Spleen (tissue), 11 donors: ENCODE results near the gene HJV. TPM values are rescaled to one million over a fixed set of nuclear protein-coding genes. Genes with fewer than 3 reads are reported as not detected.
A peak's percentile ranks its signal among the peaks of the same experiment; 100 is the strongest.

Experiments used
- DNase-seq: peaks from one replicate; pipeline ENCODE4 v3.0.0-alpha.2; 2020
- H3K27ac ChIP-seq, 8 donors: fragments of 200-600 bp; sonication (generic) in 7 of 8; 1 replicate in 4 of 8; 2 replicates in 4 of 8; pipeline versions ENCODE4 v1.5.0 to v1.8.0; 2016 to 2021; ENCODE audit warnings: inconsistent platforms in 4 of 8, mild to moderate bottlenecking in 4 of 8, moderate library complexity in 1 of 8
- H3K27me3 ChIP-seq, 7 donors: fragments of 200-600 bp; sonication (generic) in 6 of 7; replicated peaks in 1 of 7; 1 replicate in 4 of 7; 2 replicates in 3 of 7; pipeline versions ENCODE4 v1.5.0 to v1.8.0; 2016 to 2021; ENCODE audit warnings: inconsistent platforms in 3 of 7, mild to moderate bottlenecking in 1 of 7
- H3K36me3 ChIP-seq, 6 donors: fragments of 200-600 bp; sonication (generic) in 5 of 6; 1 replicate in 4 of 6; 2 replicates in 2 of 6; pipeline versions ENCODE4 v1.5.0 to v1.8.0; 2016 to 2021; ENCODE audit warnings: inconsistent platforms in 2 of 6
- H3K4me1 ChIP-seq, 6 donors: fragments of 200-600 bp; sonication (generic) in 5 of 6; 1 replicate in 3 of 6; 2 replicates in 3 of 6; pipeline versions ENCODE4 v1.5.0 to v1.8.0; 2016 to 2021; ENCODE audit warnings: inconsistent platforms in 3 of 6
- H3K4me3 ChIP-seq, 8 donors: fragments of 200-600 bp; sonication (generic) in 7 of 8; 1 replicate in 4 of 8; 2 replicates in 4 of 8; pipeline versions ENCODE4 v1.5.0 to v1.8.0; 2016 to 2021; ENCODE audit warnings: inconsistent platforms in 4 of 8, mild to moderate bottlenecking in 4 of 8, moderate library complexity in 2 of 8
- H3K9me3 ChIP-seq, 8 donors: fragments of 200-600 bp; sonication (generic) in 7 of 8; 1 replicate in 4 of 8; 2 replicates in 4 of 8; pipeline versions ENCODE4 v1.5.0 to v1.8.0; 2016 to 2021; ENCODE audit warnings: inconsistent platforms in 4 of 8
- POLR2A ChIP-seq, 3 donors: fragments of 450-650 bp; IDR thresholded peaks; one replicate each; pipeline ENCODE4 v1.5.1; 2017; ENCODE audit warnings: antibody characterized with exemption in 3 of 3, mild to moderate bottlenecking in 1 of 3
- POLR2AphosphoS5 ChIP-seq, 3 donors: sonication (generic); formaldehyde crosslinking; IDR thresholded peaks; one replicate each; pipeline ENCODE4 v1.5.1; 2017; ENCODE audit warnings: antibody characterized with exemption in 3 of 3
- WGBS, 5 donors: extraction: QIAGEN DNeasy Blood & Tissue Kit in 3 of 5; methylation state at CpG; one replicate each; pipeline versions ENCODE4 v1.1.5 to v1.1.7; 2013 to 2018; 5-methylcytosine and 5-hydroxymethylcytosine counted together
- intact Hi-C: fragments of 100-400 bp; cut with DNase I; formaldehyde crosslinking; loops from one replicate; pipeline ENCODE4 v1.15.0; 2023; ENCODE audit warnings: low total_unique reads
- polyA plus RNA-seq, 3 donors: library from polyadenylated mRNA; stranded (reverse); fragments of 200-250 nt; gene quantifications; one replicate each; pipeline ENCODE4 v1.2.1, GENCODE V29; 2013
- total RNA-seq, 7 donors: library from RNA; depleted of rRNA in 3 of 7; stranded (reverse); fragments of >200 nt in 3 of 7; fragmentation: NEBNext Ultra II Directional in 4 of 7; extraction: Animal tissue kit (Norgen Biotek cat#: 25700) in 4 of 7; gene quantifications; one replicate each; pipeline versions ENCODE4 v1.1.0 to v1.2.1, GENCODE V29; 2016 to 2021
- TF ChIP-seq, protein P1 (sequence below), 11 experiments: fragments of 200-600 bp in 7 of 11; fragments of 450-650 bp in 4 of 11; sonication (generic) in 4 of 11; IDR thresholded peaks in 8 of 11; conservative IDR thresholded peaks in 3 of 11; 1 replicate in 7 of 11; 2 replicates in 4 of 11; pipeline versions ENCODE4 v1.4.0 to v1.8.0; 2016 to 2021; ENCODE audit warnings: antibody characterized with exemption in 11 of 11, inconsistent platforms in 4 of 11, mild to moderate bottlenecking in 1 of 11
- donor health status: healthy with polysubstance abuse.
- donor health status: DM: no; HTN: no; CAD: no; lungs with moderate emphysema.
- donor health status: DM: no; HTN: no; CAD: no.
- donor health status: Bipolar disorder and iron deficiency.
- donor health status: healthy.
- donor health status: DM: no; HTN: no; CAD: no.
- donor health status: DM: yes; HTN: yes; CAD: no.

The HJV gene
- total and polyA plus RNA-seq, 10 donors = not detected

DNA sequence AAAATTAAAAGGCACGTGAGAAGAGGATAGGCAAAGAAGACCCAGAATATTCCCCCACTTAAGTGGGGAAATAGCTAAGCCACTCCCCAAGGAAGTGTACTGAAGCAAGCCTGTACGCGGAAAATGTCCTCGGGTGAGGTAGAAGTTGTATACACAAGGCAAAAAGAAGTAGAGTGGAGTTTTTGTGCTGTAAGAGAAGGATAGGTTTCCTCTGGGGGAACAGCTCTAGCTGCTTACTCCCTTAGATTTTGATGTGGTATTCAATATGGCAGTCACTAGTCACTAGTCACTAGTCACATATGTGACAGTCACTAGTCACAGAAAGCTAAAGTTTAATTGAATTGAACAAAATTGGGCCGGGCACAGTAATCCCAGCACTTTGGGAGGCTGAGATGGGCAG, 32.8 kb downstream of the HJV start:
- no peak for DNase-seq
- TF ChIP-seq POLR2A (IDR thresholded peaks at IDR 0.05) (no peak), POLR2AphosphoS5 (IDR thresholded peaks at IDR 0.05) (peak in 1 of 3 donors; percentile 77)
- H3K4me1 ChIP-seq = peaks cover 42 to 100% (median 89%) of the 10 kb centered on the region in 6 donors
- intact Hi-C loops = no loop called here
- H3K9me3 ChIP-seq = no peaks in the 10 kb centered on the region
- 39 to 48% (median 46%) methylated on average over 5 of the region's 5 CpGs for WGBS, 5 donors
- H3K4me3 ChIP-seq = no peak overlapping the region
- H3K27me3 ChIP-seq = no peaks in the 10 kb centered on the region
- H3K36me3 ChIP-seq = peaks cover 8 to 22% (median 18%) of the 10 kb centered on the region in 6 donors
- peak overlapping the region; percentile 46 to 100 (median 84) for H3K27ac ChIP-seq

DNA sequence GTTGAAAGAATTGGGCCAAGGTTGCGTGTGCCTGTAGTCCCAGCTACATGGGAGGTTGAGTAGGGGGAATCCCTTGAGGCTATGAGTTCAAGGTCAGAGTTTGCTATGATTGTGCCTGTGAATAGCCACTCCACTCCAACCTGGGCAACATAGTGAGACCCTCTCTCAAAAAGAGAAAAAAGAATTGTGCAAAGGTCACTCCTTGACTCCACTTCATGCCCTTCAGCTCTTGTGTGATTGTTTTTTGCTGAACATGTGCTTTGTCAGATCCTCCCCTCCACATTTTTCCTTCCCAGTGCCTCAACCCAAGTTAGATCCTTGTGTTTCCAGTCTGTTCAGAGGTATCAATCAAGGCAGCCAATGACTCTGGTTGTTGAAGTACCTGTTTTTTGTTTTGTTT, 33.6 kb downstream of the HJV start:
- Histone ChIP-seq H3K4me3 (no peak overlapping the region), H3K4me1 (peaks cover 45 to 100% (median 93%) of the 10 kb centered on the region in 6 donors), H3K27me3 (no peaks in the 10 kb centered on the region), H3K27ac (peak overlapping the region; percentile 46 to 100 (median 84)), H3K9me3 (no peaks in the 10 kb centered on the region), H3K36me3 (peaks cover 0 to 14% (median 9%) of the 10 kb centered on the region in 6 donors)
- TF ChIP-seq, protein P1, sequence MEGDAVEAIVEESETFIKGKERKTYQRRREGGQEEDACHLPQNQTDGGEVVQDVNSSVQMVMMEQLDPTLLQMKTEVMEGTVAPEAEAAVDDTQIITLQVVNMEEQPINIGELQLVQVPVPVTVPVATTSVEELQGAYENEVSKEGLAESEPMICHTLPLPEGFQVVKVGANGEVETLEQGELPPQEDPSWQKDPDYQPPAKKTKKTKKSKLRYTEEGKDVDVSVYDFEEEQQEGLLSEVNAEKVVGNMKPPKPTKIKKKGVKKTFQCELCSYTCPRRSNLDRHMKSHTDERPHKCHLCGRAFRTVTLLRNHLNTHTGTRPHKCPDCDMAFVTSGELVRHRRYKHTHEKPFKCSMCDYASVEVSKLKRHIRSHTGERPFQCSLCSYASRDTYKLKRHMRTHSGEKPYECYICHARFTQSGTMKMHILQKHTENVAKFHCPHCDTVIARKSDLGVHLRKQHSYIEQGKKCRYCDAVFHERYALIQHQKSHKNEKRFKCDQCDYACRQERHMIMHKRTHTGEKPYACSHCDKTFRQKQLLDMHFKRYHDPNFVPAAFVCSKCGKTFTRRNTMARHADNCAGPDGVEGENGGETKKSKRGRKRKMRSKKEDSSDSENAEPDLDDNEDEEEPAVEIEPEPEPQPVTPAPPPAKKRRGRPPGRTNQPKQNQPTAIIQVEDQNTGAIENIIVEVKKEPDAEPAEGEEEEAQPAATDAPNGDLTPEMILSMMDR (IDR thresholded peaks at IDR 0.05 in 8 of 11, conservative IDR thresholded peaks at IDR 0.05 in 3 of 11) = no peak
- no peak for TF ChIP-seq POLR2A (IDR thresholded peaks at IDR 0.05)
- peak in 1 of 3 donors; percentile 77 for TF ChIP-seq POLR2AphosphoS5 (IDR thresholded peaks at IDR 0.05)
- DNase-seq = no peak
- WGBS, 5 donors = 95 to 100% (median 100%) methylated on average over 1 of the region's 1 CpG
- intact Hi-C loops = no loop called here

DNA sequence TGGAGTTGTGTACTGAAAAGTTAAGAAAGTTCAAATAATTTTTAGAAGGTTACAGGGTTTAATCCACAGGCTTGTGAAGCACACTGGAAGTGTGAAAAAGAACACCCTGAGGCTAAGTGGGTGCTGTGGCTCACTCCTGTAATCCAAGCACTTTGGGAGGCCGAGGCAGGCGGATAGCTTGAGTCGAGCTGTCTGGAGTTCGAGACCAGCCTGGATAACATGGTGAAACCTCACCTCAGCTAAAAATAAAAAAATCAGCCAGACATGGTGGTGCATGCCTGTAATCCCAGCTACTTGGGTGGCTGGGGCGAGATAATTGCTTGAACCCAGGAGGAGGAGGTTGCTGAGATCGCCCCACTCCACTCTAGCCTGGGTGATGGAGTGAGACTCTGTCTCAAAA, 35.0 kb downstream of the HJV start:
- peaks cover 46 to 100% (median 95%) of the 10 kb centered on the region in 6 donors for H3K4me1 ChIP-seq
- no peaks in the 10 kb centered on the region for H3K27me3 ChIP-seq
- DNase-seq = no peak
- WGBS, 5 donors = 92 to 97% (median 95%) methylated on average over 6 of the region's 6 CpGs
- TF ChIP-seq POLR2A (IDR thresholded peaks at IDR 0.05) (no peak), POLR2AphosphoS5 (IDR thresholded peaks at IDR 0.05) (peak in 1 of 3 donors; percentile 9)
- TF ChIP-seq, protein P1 (IDR thresholded peaks at IDR 0.05 in 8 of 11, conservative IDR thresholded peaks at IDR 0.05 in 3 of 11) = no peak
- peak overlapping the region in 7 of 8 donors; percentile 31 to 100 (median 99) for H3K27ac ChIP-seq
- H3K36me3 ChIP-seq = peaks cover 0 to under 1% (median 0%) of the 10 kb centered on the region in 6 donors
- intact Hi-C loops = no loop called here
- H3K4me3 ChIP-seq = no peak overlapping the region
- H3K9me3 ChIP-seq = no peaks in the 10 kb centered on the region

DNA sequence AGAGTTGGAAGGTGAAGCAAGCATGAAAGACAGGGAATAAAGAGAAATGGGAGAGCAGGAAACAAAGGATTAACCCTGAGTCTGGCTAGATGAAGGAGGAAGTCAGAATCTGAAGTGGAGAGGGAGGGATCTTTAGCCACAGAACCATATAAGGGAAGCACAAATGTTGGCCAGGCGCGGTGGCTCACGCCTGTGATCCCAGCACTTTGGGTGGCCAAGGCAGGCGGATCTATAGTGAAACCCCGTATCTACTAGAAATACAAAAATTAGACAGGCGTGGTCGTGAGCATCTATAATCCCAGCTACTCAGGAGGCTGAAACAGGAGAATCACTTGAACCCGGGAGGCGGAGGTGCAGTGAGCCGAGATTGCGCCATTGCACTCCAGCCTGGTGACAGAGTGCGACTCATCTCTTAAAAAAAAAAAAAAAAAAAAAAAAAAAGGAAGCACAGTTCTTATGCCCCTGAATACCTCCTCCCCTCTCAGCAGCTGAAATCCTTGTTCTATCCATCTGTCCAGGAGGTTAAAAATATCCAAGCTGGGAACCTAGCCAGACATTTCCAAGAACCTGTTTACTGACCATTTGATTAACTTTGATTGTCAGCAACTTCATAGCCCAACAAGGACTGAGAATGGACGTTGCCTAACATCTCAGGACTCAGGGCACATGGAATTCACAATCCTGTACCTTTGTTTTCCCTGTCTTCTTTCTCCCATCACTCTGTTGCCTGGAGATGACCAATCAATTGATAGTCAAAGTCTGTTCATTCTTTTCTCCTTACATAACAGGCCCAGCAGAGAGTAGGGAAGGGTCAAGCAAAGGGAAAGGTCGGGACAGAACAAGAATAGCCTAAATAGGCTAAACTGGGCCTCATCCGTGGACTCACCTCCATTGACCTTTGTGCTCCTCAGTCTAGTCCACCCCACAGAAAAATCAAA, 35.8 kb downstream of the HJV start:
- TF ChIP-seq POLR2AphosphoS5 (IDR thresholded peaks at IDR 0.05) = peak; percentile 23 to 30 (median 26)
- TF ChIP-seq, protein P1 (IDR thresholded peaks at IDR 0.05 in 8 of 11, conservative IDR thresholded peaks at IDR 0.05 in 3 of 11) = no peak
- TF ChIP-seq POLR2A (IDR thresholded peaks at IDR 0.05) = no peak
- no peak for DNase-seq
- H3K27me3 ChIP-seq = no peaks in the 10 kb centered on the region

More for the DNA sequence above, 35.8 kb downstream of the HJV start:
- Histone ChIP-seq H3K4me1 (peaks cover 53 to 100% (median 95%) of the 10 kb centered on the region in 6 donors), H3K36me3 (no peaks in the 10 kb centered on the region), H3K4me3 (peak overlapping the region in 3 of 8 donors; percentile 0 to 44 (median 7)), H3K27ac (peak overlapping the region; percentile 58 to 100 (median 99)), H3K9me3 (no peaks in the 10 kb centered on the region)
- WGBS, 5 donors = 35 to 53% (median 42%) methylated on average over 15 of the region's 15 CpGs
- intact Hi-C loops = no loop called here
